Adrenal gland (tissue), 12 donors: ENCODE results near the gene LIPA. TPM values are rescaled to one million over a fixed set of nuclear protein-coding genes. Genes with fewer than 3 reads are reported as not detected.
"Not testable (repeated sequence)": the region's sequence is repeated elsewhere in the genome, so short reads cannot be mapped to it uniquely, and the experiment has no call there.

Source experiments
- DNase-seq, 7 donors: peaks; one replicate each; pipeline ENCODE4 v3.0.0-alpha.2; 2019 to 2020
- H3K27ac ChIP-seq, 5 donors: fragments of 200-600 bp; sonication (generic) in 4 of 5; 1 replicate in 3 of 5; 2 replicates in 2 of 5; pipeline versions ENCODE4 v1.5.1 to v1.8.0; 2016 to 2020; ENCODE audit warnings: mild to moderate bottlenecking in 1 of 5
- H3K27me3 ChIP-seq: fragments of 200-600 bp; 2 replicates; pipeline ENCODE4 v1.8.0; 2021
- H3K36me3 ChIP-seq, 2 donors: fragments of 200-600 bp; replicated peaks in 1 of 2; 1 replicate in 1 of 2; 2 replicates in 1 of 2; pipeline versions ENCODE4 v1.5.1 to v1.8.0; 2018 to 2022
- H3K4me1 ChIP-seq, 2 donors: fragments of 200-600 bp; replicated peaks in 1 of 2; 1 replicate in 1 of 2; 2 replicates in 1 of 2; pipeline versions ENCODE4 v1.5.1 to v1.8.0; 2018 to 2021
- H3K4me3 ChIP-seq, 4 donors: fragments of 200-600 bp; sonication (generic) in 3 of 4; one replicate each; pipeline ENCODE4 v1.5.1; 2016 to 2018
- H3K9me3 ChIP-seq, 3 donors: fragments of 200-600 bp; sonication (generic) in 1 of 3; replicated peaks in 1 of 3; 1 replicate in 2 of 3; 2 replicates in 1 of 3; pipeline versions ENCODE4 v1.5.1 to v1.8.0; 2016 to 2021
- CTCF ChIP-seq, 6 experiments: fragments of 450-650 bp in 4 of 6; fragments of 200-600 bp in 2 of 6; sonication (generic) in 1 of 6; IDR thresholded peaks; 1 replicate in 5 of 6; 2 replicates in 1 of 6; pipeline versions ENCODE4 v1.5.1 to v1.8.0; 2016 to 2021; ENCODE audit warnings: antibody characterized with exemption in 6 of 6, mild to moderate bottlenecking in 2 of 6, moderate library complexity in 1 of 6
- POLR2A ChIP-seq, 2 donors: fragments of 450-650 bp; IDR thresholded peaks; one replicate each; pipeline ENCODE4 v1.6.1; 2017; ENCODE audit warnings: antibody characterized with exemption in 2 of 2, mild to moderate bottlenecking in 2 of 2, moderate library complexity in 1 of 2
- WGBS, 4 donors: extraction: QIAGEN DNeasy Blood & Tissue Kit in 2 of 4; methylation state at CpG; one replicate each; pipeline versions ENCODE4 v1.1.5 to v1.1.7; 2013 to 2017; 5-methylcytosine and 5-hydroxymethylcytosine counted together
- intact Hi-C, 2 donors: fragments of 100-400 bp; cut with DNase I; formaldehyde crosslinking; loops; one replicate each; pipeline versions ENCODE4 v1.14.1 to v1.15.0; 2022 to 2023
- polyA plus RNA-seq, 3 donors: library from polyadenylated mRNA; stranded (reverse); fragments of 200-250 nt in 2 of 3; fragments of 350-450 nt in 1 of 3; fragmentation: Illumina TruSeq in 1 of 3; extraction: RNeasy Lipid Tissue Mini Kit (QIAGEN cat#74804) in 1 of 3; gene quantifications; one replicate each; pipeline ENCODE4 v1.2.3, GENCODE V29; 2013 to 2014
- total RNA-seq, 9 donors: library from RNA; depleted of rRNA in 4 of 9; stranded (reverse); fragments of >200 nt in 4 of 9; fragments of 120-200 nt in 1 of 9; fragmentation: NEBNext Ultra II Directional in 1 of 9; extraction: Animal tissue kit (Norgen Biotek cat#: 25700) in 1 of 9; gene quantifications; one replicate each; pipeline versions ENCODE4 v1.1.0 to v1.2.4, GENCODE V29; 2013 to 2023
- donor health status: healthy with polysubstance abuse.
- donor health status: Bipolar disorder and iron deficiency.
- donor health status: DM: yes; HTN: yes; CAD: no.
- donor health status: DM: no; HTN: no; CAD: no.
- donor health status: DM: no; HTN: no; CAD: no.
- donor health status: DM: yes; HTN: yes; CAD: no.

LIPA gene
- total and polyA plus RNA-seq, 12 donors, result 15.9 to 202 (median 109) TPM

- H3K27me3 ChIP-seq, result no peaks in the 10 kb centered on the region
- H3K27ac ChIP-seq, result no peak overlapping the region
- H3K36me3 ChIP-seq, result no peaks in the 10 kb centered on the region
- DNase-seq, result no peak
- H3K4me1 ChIP-seq, result peaks cover 7 to 28% of the 10 kb centered on the region in 2 donors
- intact Hi-C loops, result no loop called here
- no peak for TF ChIP-seq POLR2A (IDR thresholded peaks at IDR 0.05)
- no peaks in the 10 kb centered on the region for H3K9me3 ChIP-seq
- no peak overlapping the region for H3K4me3 ChIP-seq
- WGBS, 4 donors, result 47 to 65% (median 57%) methylated on average over 2 of the region's 2 CpGs
Observed at GRCh38 chr10:89257581-89257980, 6.0 kb upstream of the LIPA start.

- Histone ChIP-seq H3K27me3 (no peaks in the 10 kb centered on the region), H3K4me3 (no peak overlapping the region), H3K27ac (no peak overlapping the region), H3K9me3 (no peaks in the 10 kb centered on the region), H3K36me3 (no peaks in the 10 kb centered on the region), H3K4me1 (peaks cover 2 to 26% of the 10 kb centered on the region in 2 donors)
- TF ChIP-seq CTCF (IDR thresholded peaks at IDR 0.05), result no peak
- no peak for TF ChIP-seq POLR2A (IDR thresholded peaks at IDR 0.05)
- WGBS, 4 donors, result 23 to 39% (median 35%) methylated on average over 1 of the region's 1 CpG
- intact Hi-C loops, result no loop called here
- DNase-seq, result no peak
Observed at GRCh38 chr10:89256962-89257361, 5.4 kb upstream of the LIPA start.

GRCh38 chr10:89256340-89256739, 4.8 kb upstream of the LIPA start:
- intact Hi-C loops, result no loop called here
- no peak for DNase-seq
- 72 to 77% (median 73%) methylated on average over 3 of the region's 3 CpGs for WGBS, 4 donors
- no peaks in the 10 kb centered on the region for H3K27me3 ChIP-seq
- H3K36me3 ChIP-seq, result no peaks in the 10 kb centered on the region
- no peak overlapping the region for H3K4me3 ChIP-seq
- TF ChIP-seq CTCF (IDR thresholded peaks at IDR 0.05) (no peak), POLR2A (IDR thresholded peaks at IDR 0.05) (no peak)
- peaks cover 0 to 21% of the 10 kb centered on the region in 2 donors for H3K4me1 ChIP-seq
- no peaks in the 10 kb centered on the region for H3K9me3 ChIP-seq
- H3K27ac ChIP-seq, result peak overlapping the region in 1 of 5 donors; percentile 48

GRCh38 chr10:89255793-89256192, 4.2 kb upstream of the LIPA start:
- intact Hi-C loops, result no loop called here
- H3K9me3 ChIP-seq, result no peaks in the 10 kb centered on the region
- TF ChIP-seq CTCF (IDR thresholded peaks at IDR 0.05) (no peak), POLR2A (IDR thresholded peaks at IDR 0.05) (no peak)
- no peak overlapping the region for H3K4me3 ChIP-seq
- H3K27me3 ChIP-seq, result no peaks in the 10 kb centered on the region
- peak overlapping the region in 1 of 5 donors; percentile 48 for H3K27ac ChIP-seq
- peaks cover 3 to 19% of the 10 kb centered on the region in 2 donors for H3K4me1 ChIP-seq
- no peaks in the 10 kb centered on the region for H3K36me3 ChIP-seq
- no peak for DNase-seq

- DNase-seq, H3K4me3 ChIP-seq, intact Hi-C loops, H3K9me3 ChIP-seq, H3K27ac ChIP-seq, H3K27me3 ChIP-seq, H3K36me3 ChIP-seq: not testable (repeated sequence)
- 83 to 90% (median 85%) methylated on average over 2 of the region's 2 CpGs for WGBS, 4 donors
- peaks cover 6 to 22% of the 10 kb centered on the region in 2 donors for H3K4me1 ChIP-seq
Observed at GRCh38 chr10:89255091-89255579, 3.6 kb upstream of the LIPA start.
